ENCODE data around the gene SEMA6A. TPM values are rescaled to one million over a fixed set of nuclear protein-coding genes. Genes with fewer than 3 reads are reported as not detected.

The SEMA6A gene
- total and polyA plus RNA-seq, 5 experiments from 2014 or later: 0.18 to 0.69 (median 0.22) TPM; not detected in 2

GRCh38 chr5:116468583-116468982, 106.0 kb downstream of the SEMA6A start:
- ATAC-seq (no peak), DNase-seq (no peak)
- Mint-ChIP-seq H3K27ac (no peak overlapping the region), H3K4me3 (no peak overlapping the region), H3K9me3 (peaks cover 0 to 12% (median 4%) of the 10 kb centered on the region in 9 donors), H3K27me3 (no peaks in the 10 kb centered on the region), H3K4me1 (peaks cover 0 to 14% (median under 1%) of the 10 kb centered on the region in 4 donors), H3K36me3 (peaks cover 19 to 55% (median 22%) of the 10 kb centered on the region in 3 donors)
- POLR2A ChIA-PET: no interaction called here

GRCh38 chr5:116467465-116467843, 107.2 kb downstream of the SEMA6A start:
- ATAC-seq (no peak), DNase-seq (no peak)
- Mint-ChIP-seq H3K36me3 (peaks cover 19 to 45% (median 22%) of the 10 kb centered on the region in 3 donors), H3K9me3 (peaks cover 0 to 12% (median 4%) of the 10 kb centered on the region in 9 donors), H3K4me1 (peaks cover 0 to 14% (median under 1%) of the 10 kb centered on the region in 4 donors), H3K27ac (no peak overlapping the region), H3K27me3 (no peaks in the 10 kb centered on the region), H3K4me3 (no peak overlapping the region)
- POLR2A ChIA-PET: no interaction called here

DNA sequence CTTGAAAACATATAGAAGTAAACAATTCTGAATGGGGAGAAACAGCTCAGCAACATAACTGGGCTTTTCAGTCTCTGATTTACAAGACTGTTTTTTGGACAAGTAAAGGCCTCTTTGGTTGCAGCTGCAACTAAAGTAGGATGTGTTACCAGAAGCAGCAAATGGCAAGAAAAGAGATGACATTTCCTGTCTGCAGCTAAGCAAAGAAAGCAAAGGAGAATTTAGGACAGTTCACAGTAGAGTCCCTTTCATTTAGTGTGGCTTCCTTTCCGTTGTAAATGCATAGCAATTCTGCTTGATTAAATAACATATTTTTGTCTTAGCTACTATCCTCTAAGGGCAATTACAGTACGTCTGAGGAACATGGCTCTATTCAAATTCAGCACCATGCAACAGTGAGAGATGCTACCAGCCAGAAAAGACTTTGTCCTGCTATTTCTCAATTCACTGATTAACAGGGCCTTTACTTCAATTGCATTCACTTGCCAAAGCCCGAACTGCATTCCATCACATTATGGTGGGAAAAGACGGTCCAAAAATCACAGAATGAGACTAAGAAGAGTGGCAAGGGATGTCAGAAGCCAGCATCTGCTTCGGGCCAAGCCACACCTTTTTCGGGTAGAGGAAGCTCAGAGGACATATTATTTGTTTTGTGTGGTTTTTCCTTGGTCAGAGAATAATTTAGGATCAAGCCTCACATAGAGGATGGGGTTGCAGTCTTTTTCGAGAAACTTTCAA, 107.7 kb downstream of the SEMA6A start:
- peaks cover 16 to 40% (median 19%) of the 10 kb centered on the region in 3 donors for H3K36me3 Mint-ChIP-seq
- ATAC-seq: no peak
- no peak for DNase-seq

DNA sequence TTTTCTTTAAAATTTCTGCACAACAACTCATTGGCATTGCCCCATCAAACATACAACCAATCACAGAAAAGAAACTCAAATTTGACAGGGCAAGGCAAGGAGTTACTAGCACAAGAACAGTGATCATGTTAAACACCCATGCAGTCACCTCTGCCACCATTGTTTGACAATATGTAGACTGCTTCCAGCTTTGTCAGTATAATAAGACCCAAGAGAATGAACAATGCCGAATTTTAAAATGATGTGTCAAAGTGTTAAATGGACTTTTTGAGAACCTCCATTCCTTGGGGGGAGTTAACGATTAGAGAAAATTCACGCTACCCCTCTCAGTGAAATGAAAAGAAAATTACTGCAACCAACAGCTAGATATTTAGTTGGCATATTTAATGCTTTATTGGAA, 109.2 kb downstream of the SEMA6A start:
- H3K9me3 Mint-ChIP-seq: peaks cover 0 to 12% (median 4%) of the 10 kb centered on the region in 9 donors
- ATAC-seq (no peak), DNase-seq (no peak)
- peaks cover 12 to 29% (median 19%) of the 10 kb centered on the region in 3 donors for H3K36me3 Mint-ChIP-seq
- H3K27me3 Mint-ChIP-seq: no peaks in the 10 kb centered on the region
- POLR2A ChIA-PET: no interaction called here
- H3K4me1 Mint-ChIP-seq: peaks cover 0 to 14% (median under 1%) of the 10 kb centered on the region in 4 donors
- H3K27ac Mint-ChIP-seq: no peak overlapping the region
- H3K4me3 Mint-ChIP-seq: no peak overlapping the region

More for the DNA sequence above, 107.7 kb downstream of the SEMA6A start:
- peak overlapping the region in 4 of 10 donors; percentile 32 to 75 (median 52) for H3K27ac Mint-ChIP-seq
- no peak overlapping the region for H3K4me3 Mint-ChIP-seq
- peaks cover 0 to 14% (median under 1%) of the 10 kb centered on the region in 4 donors for H3K4me1 Mint-ChIP-seq
- H3K9me3 Mint-ChIP-seq: peaks cover 0 to 12% (median 4%) of the 10 kb centered on the region in 9 donors
- POLR2A ChIA-PET: no interaction called here
- H3K27me3 Mint-ChIP-seq: no peaks in the 10 kb centered on the region

DNA sequence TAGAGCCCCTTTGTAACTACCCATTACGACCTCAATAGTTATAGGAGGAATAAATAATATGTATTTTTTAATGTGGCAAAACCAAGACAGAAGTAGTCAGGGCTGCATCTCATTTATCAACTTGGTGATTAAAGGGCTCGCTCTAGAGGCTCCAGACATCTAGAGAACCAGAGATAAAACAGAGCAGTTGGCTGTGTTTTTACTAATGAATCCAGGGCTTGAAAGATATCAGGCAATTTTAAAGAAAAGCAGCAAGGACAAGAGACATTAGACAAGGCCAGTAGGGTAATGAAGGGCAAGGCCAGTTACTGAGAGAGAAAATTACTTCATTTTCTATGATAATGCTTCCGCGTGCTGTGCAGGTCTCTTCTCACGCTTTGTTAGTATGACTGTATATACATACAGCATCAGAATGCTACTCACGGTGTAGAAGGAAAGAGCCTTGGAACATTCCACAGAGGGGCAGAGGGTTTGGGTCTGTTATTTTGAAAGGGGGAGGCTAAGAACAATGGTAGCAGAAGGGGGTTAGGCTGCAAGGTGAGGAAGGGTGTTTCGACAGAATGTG, 110.4 kb downstream of the SEMA6A start:
- H3K9me3 Mint-ChIP-seq: peaks cover 0 to 12% (median 4%) of the 10 kb centered on the region in 9 donors
- peak overlapping the region in 1 of 10 donors; percentile 41 for H3K4me3 Mint-ChIP-seq
- peaks cover 0 to 14% (median under 1%) of the 10 kb centered on the region in 4 donors for H3K4me1 Mint-ChIP-seq
- no peaks in the 10 kb centered on the region for H3K27me3 Mint-ChIP-seq
- H3K36me3 Mint-ChIP-seq: peaks cover 15 to 24% (median 19%) of the 10 kb centered on the region in 3 donors
- ATAC-seq (no peak), DNase-seq (no peak)
- POLR2A ChIA-PET: no interaction called here
- H3K27ac Mint-ChIP-seq: peak overlapping the region in 2 of 10 donors; percentile 22 to 76

DNA sequence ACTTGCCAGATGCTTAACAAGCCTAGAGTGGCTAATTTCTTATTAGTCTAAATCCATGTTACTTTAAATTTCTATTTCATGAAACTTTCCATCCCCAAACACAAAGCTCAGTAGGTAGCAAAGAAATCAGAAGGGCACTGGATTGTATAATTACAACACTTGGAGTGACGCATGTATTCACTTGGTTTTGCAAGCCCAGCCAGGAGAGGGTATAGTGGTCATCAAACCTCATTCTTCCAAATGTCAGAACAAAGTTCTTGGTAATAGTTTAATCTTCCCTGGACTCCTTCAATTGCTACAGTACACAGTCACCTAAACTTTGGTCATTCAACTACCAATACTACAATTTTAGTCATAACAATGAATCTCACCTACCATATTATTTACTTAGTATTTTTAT, 112.1 kb downstream of the SEMA6A start:
- DNase-seq (no peak), ATAC-seq (no peak)
- Mint-ChIP-seq H3K4me1 (peaks cover 0 to 14% (median under 1%) of the 10 kb centered on the region in 4 donors), H3K4me3 (no peak overlapping the region), H3K36me3 (peaks cover 10 to 13% (median 12%) of the 10 kb centered on the region in 3 donors), H3K27ac (no peak overlapping the region), H3K27me3 (no peaks in the 10 kb centered on the region), H3K9me3 (peaks cover 0 to 4% (median 2%) of the 10 kb centered on the region in 9 donors)
- POLR2A ChIA-PET: interaction anchor here (0.6 kb wide), 1 partner anchor 246 kb away, joined by 3 read pairs; no protein-coding TSS in a partner anchor

GRCh38 chr5:116459301-116459700, 115.3 kb downstream of the SEMA6A start:
- H3K9me3 Mint-ChIP-seq: peaks cover 0 to under 1% (median 0%) of the 10 kb centered on the region in 9 donors
- no peak for DNase-seq
- H3K4me1 Mint-ChIP-seq: peaks cover 0 to 9% (median under 1%) of the 10 kb centered on the region in 4 donors
- peaks cover 3 to 7% (median 6%) of the 10 kb centered on the region in 3 donors for H3K36me3 Mint-ChIP-seq
- no peaks in the 10 kb centered on the region for H3K27me3 Mint-ChIP-seq
- POLR2A ChIA-PET: no interaction called here
- no peak for ATAC-seq
- H3K4me3 Mint-ChIP-seq: no peak overlapping the region
- H3K27ac Mint-ChIP-seq: no peak overlapping the region

DNA sequence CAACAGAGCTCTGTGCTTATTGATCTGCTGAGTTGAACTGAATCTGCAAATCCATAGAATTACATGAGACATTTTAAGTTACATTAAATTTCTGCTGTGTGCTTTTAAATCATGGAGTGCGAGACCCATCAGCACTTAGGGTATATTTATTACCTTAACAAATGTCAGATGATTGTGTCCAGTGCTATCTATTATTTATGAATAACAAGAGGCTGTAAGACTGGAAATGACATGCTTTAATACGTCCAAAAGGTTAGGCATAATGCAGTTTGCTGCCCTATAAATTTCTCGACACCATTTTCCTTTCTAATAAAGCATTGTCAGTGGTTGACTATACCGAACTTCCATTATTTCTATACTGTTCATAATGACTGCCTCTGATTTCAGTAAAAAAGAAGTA, 117.6 kb downstream of the SEMA6A start:
- Mint-ChIP-seq H3K9me3 (no peaks in the 10 kb centered on the region), H3K27ac (no peak overlapping the region), H3K36me3 (peaks cover 0 to 11% (median 9%) of the 10 kb centered on the region in 3 donors), H3K27me3 (no peaks in the 10 kb centered on the region), H3K4me3 (no peak overlapping the region), H3K4me1 (peaks cover 0 to 15% (median 2%) of the 10 kb centered on the region in 4 donors)
- no peak for DNase-seq
- POLR2A ChIA-PET: no interaction called here
- no peak for ATAC-seq

- DNase-seq (no peak), ATAC-seq (no peak)
- H3K4me1 Mint-ChIP-seq: peaks cover 0 to 15% (median 3%) of the 10 kb centered on the region in 4 donors
- H3K27me3 Mint-ChIP-seq: no peaks in the 10 kb centered on the region
- H3K4me3 Mint-ChIP-seq: no peak overlapping the region
- peaks cover 0 to 13% (median 8%) of the 10 kb centered on the region in 3 donors for H3K36me3 Mint-ChIP-seq
- no peaks in the 10 kb centered on the region for H3K9me3 Mint-ChIP-seq
- POLR2A ChIA-PET: no interaction called here
- no peak overlapping the region for H3K27ac Mint-ChIP-seq
Measured at GRCh38 chr5:116456036-116456435, 118.6 kb downstream of the SEMA6A start.

- ATAC-seq (no peak), DNase-seq (no peak)
- peaks cover 0 to 16% (median 13%) of the 10 kb centered on the region in 3 donors for H3K36me3 Mint-ChIP-seq
- H3K4me1 Mint-ChIP-seq: peaks cover 0 to 15% (median 3%) of the 10 kb centered on the region in 4 donors
- H3K4me3 Mint-ChIP-seq: no peak overlapping the region
- no peaks in the 10 kb centered on the region for H3K9me3 Mint-ChIP-seq
- no peaks in the 10 kb centered on the region for H3K27me3 Mint-ChIP-seq
- POLR2A ChIA-PET: no interaction called here
- no peak overlapping the region for H3K27ac Mint-ChIP-seq
Measured at GRCh38 chr5:116455061-116455460, 119.6 kb downstream of the SEMA6A start.

DNA sequence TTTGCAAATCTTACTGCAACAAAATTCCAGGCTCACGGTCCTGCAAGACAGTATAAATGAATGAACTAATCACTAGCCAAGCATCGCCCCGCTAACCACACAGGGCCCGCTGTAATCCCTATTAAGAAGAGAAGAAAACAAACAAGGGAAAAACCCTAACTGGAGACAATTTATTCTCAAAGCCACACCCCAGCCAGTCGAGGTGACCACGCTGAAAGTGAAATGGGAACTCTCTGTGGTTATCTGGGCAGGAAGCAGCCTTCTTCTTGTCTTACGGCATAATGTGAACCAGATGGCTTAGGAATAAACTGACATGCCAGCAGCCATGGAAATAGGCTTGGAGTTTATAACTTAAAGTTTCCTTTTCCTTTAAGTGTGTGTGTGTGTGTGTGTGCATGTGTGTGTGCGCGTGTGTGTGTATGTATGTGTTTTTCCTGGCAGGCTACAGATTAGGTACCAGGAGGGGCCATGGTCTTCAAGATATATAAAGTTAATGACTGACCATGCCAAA, 120.2 kb downstream of the SEMA6A start:
- no peaks in the 10 kb centered on the region for H3K27me3 Mint-ChIP-seq
- peaks cover 0 to 15% (median 3%) of the 10 kb centered on the region in 4 donors for H3K4me1 Mint-ChIP-seq
- H3K36me3 Mint-ChIP-seq: peaks cover 0 to 19% (median 13%) of the 10 kb centered on the region in 3 donors
- POLR2A ChIA-PET: no interaction called here
- ATAC-seq (no peak), DNase-seq (peak in 1 of 10 donors; percentile 5)
- no peak overlapping the region for H3K4me3 Mint-ChIP-seq
- H3K9me3 Mint-ChIP-seq: no peaks in the 10 kb centered on the region
- H3K27ac Mint-ChIP-seq: peak overlapping the region in 1 of 10 donors; percentile 27

DNA sequence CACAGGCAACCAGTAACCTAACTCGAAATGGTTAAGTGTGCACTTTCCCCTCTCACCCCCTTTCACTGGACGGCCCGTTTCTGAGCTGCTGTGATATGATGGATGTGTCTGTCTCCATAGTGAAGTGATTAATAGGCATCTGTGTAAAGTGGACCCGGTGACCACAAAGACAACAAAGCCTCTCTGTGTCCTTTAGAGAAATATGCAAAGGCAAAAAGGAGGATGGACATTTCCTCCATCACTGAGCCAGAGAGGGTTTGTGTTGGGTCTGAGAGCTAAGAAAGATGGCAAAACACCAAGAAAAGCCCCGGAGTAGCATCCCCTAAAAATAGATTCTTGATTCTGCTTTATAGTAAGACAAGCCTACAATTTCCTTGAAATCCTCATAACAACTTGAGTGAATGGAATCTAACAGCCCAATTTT, 120.6 kb downstream of the SEMA6A start:
- no peaks in the 10 kb centered on the region for H3K27me3 Mint-ChIP-seq
- POLR2A ChIA-PET: no interaction called here
- no peak for ATAC-seq

More for the DNA sequence above, 120.6 kb downstream of the SEMA6A start:
- no peaks in the 10 kb centered on the region for H3K9me3 Mint-ChIP-seq
- DNase-seq: no peak
- peaks cover 0 to 24% (median 13%) of the 10 kb centered on the region in 3 donors for H3K36me3 Mint-ChIP-seq
- H3K4me1 Mint-ChIP-seq: peaks cover 0 to 15% (median 3%) of the 10 kb centered on the region in 4 donors
- H3K27ac Mint-ChIP-seq: peak overlapping the region in 2 of 10 donors; percentile 21 to 27
- H3K4me3 Mint-ChIP-seq: no peak overlapping the region
